Fibroblast of lung (primary cell): Measurements from ENCODE around the gene TP73.

Experiments
- EZH2 ChIP-seq: IDR thresholded peaks from 2 replicates; pipeline ENCODE4 v1.5.1; 2012; ENCODE audit warnings: low read length, control low read depth, mild to moderate bottlenecking; ENCODE audit errors: missing control alignments
- TF ChIP-seq, protein P1 (sequence below), 2 donors: IDR thresholded peaks in 1 of 2; conservative IDR thresholded peaks in 1 of 2; 1 replicate in 1 of 2; 2 replicates in 1 of 2; pipeline ENCODE4 v1.5.1; 2011 to 2012; ENCODE audit warnings: low read length in 2 of 2, control low read depth in 1 of 2, inconsistent platforms in 1 of 2, low read depth in 1 of 2, mild to moderate bottlenecking in 1 of 2

DNA sequence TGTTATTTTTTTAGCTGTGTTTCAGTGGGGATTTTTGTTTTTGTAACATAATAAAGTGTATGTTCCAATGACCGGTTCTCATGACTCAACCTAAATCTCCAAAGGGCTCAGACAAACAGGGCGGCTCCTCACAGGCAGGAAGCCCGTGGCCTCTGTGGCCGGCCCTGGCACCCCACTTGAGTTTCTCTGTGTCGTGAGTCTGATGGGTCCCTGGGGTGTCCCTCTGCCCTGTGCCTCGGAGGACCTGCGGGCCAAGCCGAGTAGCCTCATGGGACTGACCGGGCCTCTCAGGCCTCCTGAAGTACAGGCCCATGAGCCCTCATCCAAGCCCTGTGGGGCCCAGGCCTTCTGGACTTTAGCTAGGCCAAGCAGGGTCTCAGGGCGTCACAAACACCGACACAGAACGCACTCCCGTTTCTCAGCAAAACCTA lies 83.8 kb downstream of the TP73 start:
- TF ChIP-seq EZH2 = no peak
- TF ChIP-seq, protein P1, sequence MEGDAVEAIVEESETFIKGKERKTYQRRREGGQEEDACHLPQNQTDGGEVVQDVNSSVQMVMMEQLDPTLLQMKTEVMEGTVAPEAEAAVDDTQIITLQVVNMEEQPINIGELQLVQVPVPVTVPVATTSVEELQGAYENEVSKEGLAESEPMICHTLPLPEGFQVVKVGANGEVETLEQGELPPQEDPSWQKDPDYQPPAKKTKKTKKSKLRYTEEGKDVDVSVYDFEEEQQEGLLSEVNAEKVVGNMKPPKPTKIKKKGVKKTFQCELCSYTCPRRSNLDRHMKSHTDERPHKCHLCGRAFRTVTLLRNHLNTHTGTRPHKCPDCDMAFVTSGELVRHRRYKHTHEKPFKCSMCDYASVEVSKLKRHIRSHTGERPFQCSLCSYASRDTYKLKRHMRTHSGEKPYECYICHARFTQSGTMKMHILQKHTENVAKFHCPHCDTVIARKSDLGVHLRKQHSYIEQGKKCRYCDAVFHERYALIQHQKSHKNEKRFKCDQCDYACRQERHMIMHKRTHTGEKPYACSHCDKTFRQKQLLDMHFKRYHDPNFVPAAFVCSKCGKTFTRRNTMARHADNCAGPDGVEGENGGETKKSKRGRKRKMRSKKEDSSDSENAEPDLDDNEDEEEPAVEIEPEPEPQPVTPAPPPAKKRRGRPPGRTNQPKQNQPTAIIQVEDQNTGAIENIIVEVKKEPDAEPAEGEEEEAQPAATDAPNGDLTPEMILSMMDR (conservative IDR thresholded peaks at IDR 0.05 in 1 of 2, IDR thresholded peaks at IDR 0.05 in 1 of 2; ENCODE audit: low read depth in 1 of 2, low read length in 2 of 2) = no peak
